ENCODE measurements around the gene CTR9. TPM values are rescaled to one million over a fixed set of nuclear protein-coding genes. Genes with fewer than 3 reads are reported as not detected.

Gene CTR9
- total and polyA plus RNA-seq, 12 donors, result 13.8 to 58.4 (median 32.4) TPM

- WGBS, 4 donors, result 64 to 80% (median 74%) methylated on average over 3 of the region's 3 CpGs
- Histone ChIP-seq H3K4me3 (no peak overlapping the region), H3K36me3 (replicated peaks in 1 of 2) (no peaks in the 10 kb centered on the region), H3K27ac (no peak overlapping the region), H3K4me1 (replicated peaks in 1 of 2) (no peaks in the 10 kb centered on the region), H3K9me3 (replicated peaks in 1 of 3) (no peaks in the 10 kb centered on the region), H3K27me3 (no peaks in the 10 kb centered on the region)
- TF ChIP-seq CTCF (IDR thresholded peaks at IDR 0.05) (no peak), POLR2A (IDR thresholded peaks at IDR 0.05) (no peak)
- DNase-seq, result no peak
- intact Hi-C loops (cut with DNase I), result no loop called here
These were observed 73.8 kb downstream of the CTR9 start for GRCh38 chr11:10824888-10825287.

- Histone ChIP-seq H3K4me3 (no peak overlapping the region), H3K9me3 (replicated peaks in 1 of 3) (no peaks in the 10 kb centered on the region), H3K36me3 (replicated peaks in 1 of 2) (no peaks in the 10 kb centered on the region), H3K4me1 (replicated peaks in 1 of 2) (no peaks in the 10 kb centered on the region), H3K27ac (no peak overlapping the region), H3K27me3 (no peaks in the 10 kb centered on the region)
- intact Hi-C loops (cut with DNase I), result no loop called here
- TF ChIP-seq POLR2A (IDR thresholded peaks at IDR 0.05) (no peak), CTCF (IDR thresholded peaks at IDR 0.05) (no peak)
- 70 to 98% (median 95%) methylated on average over 2 of the region's 2 CpGs for WGBS, 4 donors
- DNase-seq, result no peak
These were observed 77.4 kb downstream of the CTR9 start for GRCh38 chr11:10828402-10828801.

GRCh38 chr11:10829139-10829538 lies 78.1 kb downstream of the CTR9 start:
- no peak for TF ChIP-seq CTCF (IDR thresholded peaks at IDR 0.05)
- TF ChIP-seq POLR2A (IDR thresholded peaks at IDR 0.05), result no peak
- Histone ChIP-seq H3K27ac (no peak overlapping the region), H3K9me3 (replicated peaks in 1 of 3) (no peaks in the 10 kb centered on the region), H3K4me3 (no peak overlapping the region), H3K27me3 (no peaks in the 10 kb centered on the region), H3K4me1 (replicated peaks in 1 of 2) (no peaks in the 10 kb centered on the region), H3K36me3 (replicated peaks in 1 of 2) (no peaks in the 10 kb centered on the region)
- no peak for DNase-seq
- intact Hi-C loops (cut with DNase I), result no loop called here
- 91 to 95% (median 94%) methylated on average over 3 to 4 of the region's 4 CpGs for WGBS, 4 donors

Small RNAs within 50 kb of the gene (small RNA-seq; reads per million reads assigned to genes)
- gene RF00019, result 0 reads per million in 2 donors
- 0 reads per million in 2 donors for gene SNORD97

Other genes starting within 250 kb of the CTR9 start
- 100 to 1,000 TPM in 1 of 9 donors, 10 to 100 TPM in 8; 42.8 to 109 (median 56.4) TPM for gene RNF141, start 210.1 kb upstream of the CTR9 start, total RNA-seq
- gene RNF141, start 210.1 kb upstream of the CTR9 start, polyA plus RNA-seq, result 10 to 100 TPM; 10.3 to 63.5 (median 16.2) TPM
- gene LYVE1, start 182.6 kb upstream of the CTR9 start, total RNA-seq, result 100 to 1,000 TPM in 8 of 9 donors, 10 to 100 TPM in 1; 86.0 to 530 (median 275) TPM
- gene LYVE1, start 182.6 kb upstream of the CTR9 start, polyA plus RNA-seq, result 100 to 1,000 TPM in 1 of 3 donors, 10 to 100 TPM in 2; 29.1 to 398 (median 57.8) TPM
- gene IRAG1, start 57.5 kb upstream of the CTR9 start, total RNA-seq, result 10 to 100 TPM in 7 of 9 donors, 1 to 10 TPM in 2; 8.1 to 33.9 (median 16.8) TPM
- 10 to 100 TPM in 1 of 3 donors, 1 to 10 TPM in 2; 5.6 to 21.5 (median 7.1) TPM for gene IRAG1, start 57.5 kb upstream of the CTR9 start, polyA plus RNA-seq
- gene EIF4G2, start 57.7 kb downstream of the CTR9 start, total RNA-seq, result 1,000 to 10,000 TPM in 1 of 9 donors, 100 to 1,000 TPM in 8; 392 to 1,049 (median 549) TPM
- 1,000 to 10,000 TPM in 1 of 3 donors, 100 to 1,000 TPM in 2; 114 to 1,085 (median 156) TPM for gene EIF4G2, start 57.7 kb downstream of the CTR9 start, polyA plus RNA-seq
- 10 to 100 TPM; 12.3 to 36.8 (median 26.2) TPM for gene ZBED5, start 106.8 kb downstream of the CTR9 start, total RNA-seq
- gene ZBED5, start 106.8 kb downstream of the CTR9 start, polyA plus RNA-seq, result 10 to 100 TPM; 35.8 to 53.3 (median 36.8) TPM

Data from adrenal gland (tissue), 12 donors.